Activated naive CD4-positive, alpha-beta T cell treated with anti-CD3 and anti-CD28 coated beads, Interleukin-2, amount 50 U/mL, for 24 hours (primary cell): ENCODE data around the gene WDR91.

Experiments
- H3K27ac Mint-ChIP-seq: one replicate; pipeline ENCODE4 v1.8.0; 2021; ENCODE audit warnings: mild to moderate bottlenecking, mixed read lengths
- H3K27me3 Mint-ChIP-seq: one replicate; pipeline ENCODE4 v1.8.0; 2021; ENCODE audit warnings: mixed read lengths
- H3K36me3 Mint-ChIP-seq: one replicate; pipeline ENCODE4 v1.8.0; 2021; ENCODE audit warnings: mixed read lengths
- H3K4me1 Mint-ChIP-seq: one replicate; pipeline ENCODE4 v1.8.0; 2021; ENCODE audit warnings: mixed read lengths
- H3K4me3 Mint-ChIP-seq: one replicate; pipeline ENCODE4 v1.8.0; 2021; ENCODE audit warnings: mild to moderate bottlenecking, mixed read lengths
- H3K9me3 Mint-ChIP-seq: one replicate; pipeline ENCODE4 v1.8.0; 2021; ENCODE audit warnings: mixed read lengths

Gene WDR91

DNA sequence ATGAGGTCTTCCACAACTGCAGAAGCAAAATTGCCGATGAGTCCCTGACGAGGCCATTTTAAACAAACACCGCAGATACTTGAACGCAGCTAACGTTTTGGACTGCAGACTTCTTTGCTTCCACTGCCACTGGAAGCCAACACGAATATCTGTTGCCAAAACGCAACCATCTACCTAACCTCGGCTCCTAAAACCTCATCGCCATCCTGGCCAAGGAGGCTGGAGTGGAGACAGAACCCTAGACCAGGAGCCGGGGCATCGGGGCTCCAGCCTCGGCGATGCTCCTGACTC, 493 bp downstream of the WDR91 start:
- no peaks in the 10 kb centered on the region for H3K27me3 Mint-ChIP-seq
- H3K9me3 Mint-ChIP-seq = no peaks in the 10 kb centered on the region
- H3K4me1 Mint-ChIP-seq = peaks cover 48% of the 10 kb centered on the region
- peak overlapping the region; percentile 97 for H3K4me3 Mint-ChIP-seq
- peaks cover 5% of the 10 kb centered on the region for H3K36me3 Mint-ChIP-seq
- H3K27ac Mint-ChIP-seq = peak overlapping the region; percentile 65

GRCh38 chr7:135209225-135209834, 2.0 kb downstream of the WDR91 start:
- Mint-ChIP-seq H3K4me3 (peak overlapping the region; percentile 52), H3K36me3 (peaks cover 10% of the 10 kb centered on the region), H3K4me1 (peaks cover 52% of the 10 kb centered on the region)

GRCh38 chr7:135208102-135208793, 3.1 kb downstream of the WDR91 start:
- Mint-ChIP-seq H3K4me3 (no peak overlapping the region), H3K4me1 (peaks cover 60% of the 10 kb centered on the region), H3K9me3 (no peaks in the 10 kb centered on the region), H3K27me3 (no peaks in the 10 kb centered on the region), H3K27ac (no peak overlapping the region), H3K36me3 (peaks cover 17% of the 10 kb centered on the region)

More at GRCh38 chr7:135209225-135209834, 2.0 kb downstream of the WDR91 start:
- no peak overlapping the region for H3K27ac Mint-ChIP-seq
- H3K9me3 Mint-ChIP-seq = no peaks in the 10 kb centered on the region
- no peaks in the 10 kb centered on the region for H3K27me3 Mint-ChIP-seq

DNA sequence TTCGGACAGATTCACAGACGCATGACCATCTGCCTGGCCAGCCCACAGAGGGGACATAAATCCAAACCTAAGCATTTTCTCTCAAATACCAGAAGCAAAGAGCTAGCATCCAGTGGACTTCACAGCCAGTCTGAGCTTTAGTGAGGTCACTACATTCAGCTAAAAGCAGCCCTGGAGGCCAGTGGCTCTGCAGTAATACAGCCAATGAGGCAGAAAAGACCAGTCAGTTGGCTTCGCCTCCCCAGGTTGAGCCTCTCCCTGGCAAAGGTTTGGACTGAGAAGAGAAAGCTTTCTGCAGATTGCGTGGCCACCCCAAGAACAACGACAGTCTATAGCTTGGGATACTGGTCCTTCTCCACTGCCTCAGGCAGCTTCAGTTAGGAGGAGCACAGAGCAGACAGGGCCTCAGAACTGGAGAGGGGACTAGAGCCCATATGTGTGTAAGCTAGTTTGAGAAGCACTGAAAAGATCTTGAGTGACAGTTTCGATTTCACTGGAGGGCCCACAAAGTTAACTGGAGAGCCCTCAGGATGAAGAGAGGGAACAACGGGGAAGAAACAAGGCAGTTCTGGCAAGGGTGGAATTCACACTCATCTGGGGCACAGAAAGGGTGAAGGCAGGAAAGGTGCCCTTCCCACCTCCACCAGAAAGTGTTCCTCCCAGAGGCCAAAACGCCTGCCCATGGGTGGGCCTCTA, 3.8 kb downstream of the WDR91 start:
- no peaks in the 10 kb centered on the region for H3K27me3 Mint-ChIP-seq
- peak overlapping the region; percentile 23 for H3K4me3 Mint-ChIP-seq
- peak overlapping the region; percentile 17 for H3K27ac Mint-ChIP-seq
- peaks cover 67% of the 10 kb centered on the region for H3K4me1 Mint-ChIP-seq
- no peaks in the 10 kb centered on the region for H3K9me3 Mint-ChIP-seq
- peaks cover 17% of the 10 kb centered on the region for H3K36me3 Mint-ChIP-seq

- H3K27me3 Mint-ChIP-seq = no peaks in the 10 kb centered on the region
- H3K27ac Mint-ChIP-seq = peak overlapping the region; percentile 17
- peaks cover 70% of the 10 kb centered on the region for H3K4me1 Mint-ChIP-seq
- peak overlapping the region; percentile 23 for H3K4me3 Mint-ChIP-seq
- no peaks in the 10 kb centered on the region for H3K9me3 Mint-ChIP-seq
- H3K36me3 Mint-ChIP-seq = peaks cover 20% of the 10 kb centered on the region
These were observed 4.4 kb downstream of the WDR91 start for GRCh38 chr7:135206941-135207391.

DNA sequence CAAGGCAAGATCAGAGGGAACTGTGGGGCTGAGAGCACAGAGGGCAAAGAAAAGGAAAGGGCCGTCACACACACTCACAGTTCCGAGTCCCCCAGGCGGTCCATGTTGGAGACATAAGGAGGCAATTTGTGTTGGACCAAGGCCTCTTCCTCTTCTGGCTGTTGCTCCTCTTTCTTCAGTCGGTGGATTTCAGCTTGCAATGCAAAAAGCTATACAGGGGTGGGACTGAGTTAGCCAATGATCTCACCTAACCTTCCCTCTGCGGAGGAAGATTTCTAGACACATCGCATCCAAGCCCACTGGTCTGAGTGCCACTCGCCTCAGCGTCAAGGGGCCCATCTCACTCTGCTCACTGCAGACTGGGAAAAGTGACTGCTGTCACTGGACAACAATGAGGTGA, 5.5 kb downstream of the WDR91 start:
- Mint-ChIP-seq H3K36me3 (peaks cover 19% of the 10 kb centered on the region), H3K27ac (no peak overlapping the region), H3K9me3 (no peaks in the 10 kb centered on the region), H3K4me3 (no peak overlapping the region), H3K4me1 (peaks cover 69% of the 10 kb centered on the region), H3K27me3 (no peaks in the 10 kb centered on the region)

DNA sequence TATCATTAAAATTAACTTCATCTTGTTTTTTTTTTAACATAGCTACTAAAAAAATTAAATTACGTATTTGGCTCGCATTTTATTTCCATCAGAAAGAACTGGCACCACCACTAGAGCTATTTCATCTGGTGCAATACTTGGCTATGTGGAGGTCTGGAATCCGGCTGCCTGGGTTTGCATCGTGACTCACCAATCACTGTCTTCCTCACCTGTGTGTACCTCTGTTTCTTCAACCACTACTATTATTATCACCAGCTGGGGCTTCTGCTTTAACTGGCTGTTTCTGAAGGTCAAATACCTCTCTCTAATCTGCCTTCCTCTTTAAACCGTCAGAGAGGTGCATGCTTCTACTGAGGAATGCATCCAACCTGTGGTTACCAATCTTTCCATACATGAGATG, 6.5 kb downstream of the WDR91 start:
- H3K27ac Mint-ChIP-seq = no peak overlapping the region
- H3K9me3 Mint-ChIP-seq = no peaks in the 10 kb centered on the region
- no peak overlapping the region for H3K4me3 Mint-ChIP-seq
- no peaks in the 10 kb centered on the region for H3K27me3 Mint-ChIP-seq
- peaks cover 19% of the 10 kb centered on the region for H3K36me3 Mint-ChIP-seq
- H3K4me1 Mint-ChIP-seq = peaks cover 60% of the 10 kb centered on the region

DNA sequence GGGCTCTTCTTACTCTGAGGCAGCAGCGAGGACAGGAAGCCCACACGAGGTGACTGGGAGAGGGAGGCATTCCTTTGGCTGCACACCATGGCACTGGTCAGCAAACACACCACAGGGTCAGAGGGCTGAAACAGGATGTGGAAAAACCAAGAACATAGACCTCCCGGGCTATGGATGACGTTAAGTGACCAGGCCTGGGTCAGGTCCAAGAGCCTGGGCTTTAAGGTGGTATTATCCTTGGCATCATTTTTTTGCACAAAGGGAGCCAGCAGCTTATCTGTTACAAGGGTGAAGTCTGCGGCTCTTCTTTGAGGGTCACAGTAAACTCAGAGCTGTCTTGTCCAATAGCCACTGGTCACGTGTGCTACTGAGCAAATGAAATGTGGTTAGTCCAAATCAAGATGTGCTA, 7.0 kb downstream of the WDR91 start:
- Mint-ChIP-seq H3K4me3 (no peak overlapping the region), H3K9me3 (no peaks in the 10 kb centered on the region), H3K27ac (no peak overlapping the region), H3K36me3 (peaks cover 19% of the 10 kb centered on the region), H3K4me1 (peaks cover 54% of the 10 kb centered on the region), H3K27me3 (no peaks in the 10 kb centered on the region)

DNA sequence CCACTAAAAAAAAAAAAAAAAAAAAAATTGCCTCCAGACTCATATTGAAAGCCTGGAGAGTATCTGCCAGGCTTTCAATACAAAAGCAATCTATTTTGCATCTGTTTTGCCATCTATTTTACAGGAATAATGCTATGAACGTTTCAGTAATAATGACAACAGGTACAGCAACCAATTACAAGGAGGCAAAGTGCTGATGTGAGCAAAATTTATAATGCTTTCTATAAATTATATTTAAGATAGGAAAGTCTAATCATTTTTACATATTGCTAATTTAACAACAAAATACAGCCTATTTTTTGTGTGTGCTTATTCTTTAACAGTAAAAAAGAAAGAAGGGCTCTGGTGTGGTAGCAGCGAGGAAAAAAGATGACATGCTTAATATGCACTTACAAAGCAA, 10.0 kb downstream of the WDR91 start:
- Mint-ChIP-seq H3K4me1 (peaks cover 28% of the 10 kb centered on the region), H3K36me3 (peaks cover 19% of the 10 kb centered on the region), H3K4me3 (no peak overlapping the region), H3K9me3 (no peaks in the 10 kb centered on the region), H3K27ac (no peak overlapping the region), H3K27me3 (no peaks in the 10 kb centered on the region)

- no peaks in the 10 kb centered on the region for H3K27me3 Mint-ChIP-seq
- no peak overlapping the region for H3K27ac Mint-ChIP-seq
- H3K4me3 Mint-ChIP-seq = no peak overlapping the region
- H3K36me3 Mint-ChIP-seq = peaks cover 18% of the 10 kb centered on the region
- peaks cover 25% of the 10 kb centered on the region for H3K4me1 Mint-ChIP-seq
- H3K9me3 Mint-ChIP-seq = no peaks in the 10 kb centered on the region
These were observed 10.4 kb downstream of the WDR91 start for GRCh38 chr7:135200821-135201331.

DNA sequence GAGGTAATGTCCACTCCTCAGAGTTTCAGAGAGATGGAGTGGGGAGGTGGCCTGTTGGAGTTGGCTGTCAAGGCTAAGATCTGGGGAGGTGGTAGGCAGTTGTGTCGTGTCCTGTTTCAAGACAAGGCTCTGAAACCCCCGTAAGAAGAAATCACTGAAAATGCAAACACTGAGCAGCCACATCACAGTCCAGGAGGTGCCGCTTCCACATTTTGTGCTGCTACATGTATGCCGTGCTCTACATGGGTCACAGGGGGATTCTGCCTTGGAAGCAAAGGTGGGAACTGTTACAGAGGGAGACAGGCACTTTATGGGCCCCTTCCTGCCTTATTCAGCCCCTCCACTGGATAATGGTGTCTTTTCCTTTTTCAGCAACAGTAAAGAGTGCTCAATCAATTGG, 11.9 kb downstream of the WDR91 start:
- Mint-ChIP-seq H3K9me3 (no peaks in the 10 kb centered on the region), H3K4me3 (no peak overlapping the region), H3K27ac (no peak overlapping the region)

DNA sequence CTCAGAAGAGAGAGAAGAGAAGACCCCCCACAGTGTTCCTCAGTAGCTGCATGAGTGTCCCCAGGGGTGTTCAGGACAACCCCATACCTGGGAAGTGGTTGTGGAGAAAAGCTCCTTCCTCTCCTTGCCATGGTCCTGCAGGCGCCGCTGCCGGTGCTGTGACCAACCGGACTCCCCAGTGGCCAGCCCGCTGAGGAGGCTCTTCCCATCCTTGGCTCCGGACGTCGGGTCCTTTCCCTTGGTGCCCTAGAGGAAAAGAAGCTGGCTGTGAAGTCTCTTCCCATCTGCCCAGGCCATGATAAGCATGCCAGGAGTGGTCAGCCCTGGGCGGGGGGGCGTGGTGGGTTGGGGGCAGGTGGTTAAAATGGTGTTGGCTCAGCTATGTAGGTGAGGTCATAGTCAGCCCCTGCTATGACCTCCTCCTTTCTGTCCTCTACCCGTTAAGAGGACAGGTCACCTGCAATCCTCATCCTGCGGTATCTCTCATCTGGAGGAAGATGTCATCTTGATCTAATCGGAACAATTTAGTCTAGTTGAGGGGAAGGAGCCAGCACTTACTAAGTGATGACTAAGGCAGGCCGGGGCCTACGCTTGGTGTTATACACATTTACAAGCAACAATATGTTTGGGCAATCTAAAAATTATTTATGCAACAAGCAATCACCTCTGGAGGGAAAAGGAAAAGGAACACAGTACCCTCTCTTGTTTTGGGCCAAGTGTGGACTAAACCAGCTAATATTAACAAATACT, 13.2 kb downstream of the WDR91 start:
- Mint-ChIP-seq H3K36me3 (peaks cover 18% of the 10 kb centered on the region), H3K27me3 (no peaks in the 10 kb centered on the region), H3K4me3 (no peak overlapping the region), H3K27ac (no peak overlapping the region), H3K9me3 (no peaks in the 10 kb centered on the region), H3K4me1 (peaks cover 12% of the 10 kb centered on the region)

More for the DNA sequence above, 11.9 kb downstream of the WDR91 start:
- Mint-ChIP-seq H3K27me3 (no peaks in the 10 kb centered on the region), H3K36me3 (peaks cover 18% of the 10 kb centered on the region), H3K4me1 (peaks cover 21% of the 10 kb centered on the region)

DNA sequence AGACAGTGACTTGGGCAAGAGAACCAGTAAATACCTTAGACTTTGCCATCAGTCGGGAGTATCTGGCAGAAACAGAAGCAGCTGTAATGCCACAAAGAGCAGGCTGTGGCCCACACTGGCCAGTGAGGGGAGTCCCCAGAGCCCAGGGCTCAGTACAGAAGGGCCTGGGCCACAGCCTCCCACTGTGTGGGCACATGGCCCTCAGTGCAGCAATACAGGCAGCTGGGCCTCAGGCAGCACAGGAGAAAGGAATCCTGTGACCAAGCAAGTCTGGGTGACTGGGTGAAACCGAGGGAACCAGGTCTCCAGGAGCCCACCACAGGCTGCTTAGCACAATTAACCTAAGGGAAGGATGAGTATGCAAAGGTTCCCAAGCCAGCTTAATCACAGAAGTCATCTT, 14.0 kb downstream of the WDR91 start:
- Mint-ChIP-seq H3K27ac (no peak overlapping the region), H3K36me3 (peaks cover 20% of the 10 kb centered on the region), H3K4me1 (peaks cover 5% of the 10 kb centered on the region), H3K27me3 (no peaks in the 10 kb centered on the region), H3K4me3 (no peak overlapping the region), H3K9me3 (no peaks in the 10 kb centered on the region)

DNA sequence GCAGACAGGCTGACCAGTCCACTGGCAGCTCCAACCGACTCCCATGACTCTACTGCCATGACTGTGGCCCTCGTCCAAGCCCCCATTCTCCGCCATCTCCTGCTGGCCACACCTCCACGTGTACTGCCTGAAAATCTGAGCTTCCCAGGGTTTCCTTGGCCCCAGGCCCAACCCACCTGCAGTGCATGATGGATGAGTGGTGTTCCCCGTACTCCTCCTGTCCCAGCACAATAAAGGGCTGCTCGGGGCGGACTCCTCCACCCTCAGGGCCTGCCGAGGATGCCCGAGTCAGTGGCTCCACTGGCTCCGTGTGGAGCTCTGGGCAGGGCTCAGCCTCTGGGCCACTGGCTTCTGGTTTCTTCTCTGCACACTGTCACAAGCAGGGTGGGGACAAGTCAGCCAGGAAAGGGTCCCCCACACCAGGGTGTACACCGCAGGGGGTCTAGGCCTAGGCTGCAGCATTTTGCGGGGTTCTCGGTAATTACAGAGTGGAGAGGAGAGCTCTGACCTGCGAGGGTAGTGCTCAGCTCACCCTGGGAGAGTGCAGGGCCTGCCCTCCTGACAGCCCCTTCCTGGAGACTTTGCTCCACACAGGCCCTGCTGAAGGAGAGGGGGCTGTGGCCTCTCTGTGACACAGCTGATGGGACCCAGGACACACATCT, 15.2 kb downstream of the WDR91 start:
- H3K4me1 Mint-ChIP-seq = no peaks in the 10 kb centered on the region
- no peak overlapping the region for H3K4me3 Mint-ChIP-seq
- peak overlapping the region; percentile 17 for H3K27ac Mint-ChIP-seq
- H3K27me3 Mint-ChIP-seq = no peaks in the 10 kb centered on the region
- H3K9me3 Mint-ChIP-seq = no peaks in the 10 kb centered on the region
- peaks cover 19% of the 10 kb centered on the region for H3K36me3 Mint-ChIP-seq

DNA sequence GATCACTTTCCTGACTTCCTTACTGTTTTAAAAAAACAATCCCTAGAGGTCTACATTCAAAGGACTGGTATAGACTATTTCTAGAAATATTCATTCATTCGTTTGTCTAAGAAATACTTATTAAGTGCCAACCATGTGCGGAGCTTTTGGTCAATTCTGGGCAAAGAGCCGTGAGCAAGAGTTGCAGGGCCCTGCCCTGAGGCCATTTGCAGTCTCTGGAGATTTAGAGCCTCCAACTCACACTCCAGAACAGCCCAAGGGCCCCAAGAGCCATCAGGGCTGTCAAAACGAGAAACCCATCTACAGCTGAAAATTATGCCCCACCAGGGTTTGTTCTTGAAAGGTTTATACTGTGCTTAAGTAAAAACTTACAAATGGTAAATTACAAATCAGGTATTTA, 16.2 kb downstream of the WDR91 start:
- H3K27ac Mint-ChIP-seq = no peak overlapping the region
- no peaks in the 10 kb centered on the region for H3K4me1 Mint-ChIP-seq
- H3K27me3 Mint-ChIP-seq = no peaks in the 10 kb centered on the region
- peaks cover 28% of the 10 kb centered on the region for H3K36me3 Mint-ChIP-seq
- no peaks in the 10 kb centered on the region for H3K9me3 Mint-ChIP-seq
- no peak overlapping the region for H3K4me3 Mint-ChIP-seq
